B cell (primary cell): ENCODE measurements around the gene RTBDN. TPM values are rescaled to one million over a fixed set of nuclear protein-coding genes. Genes with fewer than 3 reads are reported as not detected.

ENCODE experiments used
- ATAC-seq: fragments of 200-7000 bp; cut with Tn5 transposase; one replicate; pipeline ENCODE4 v1.10.0; 2021; ENCODE audit warnings: low read depth, mild to moderate bottlenecking, moderate number of reproducible peaks, moderate library complexity
- CTCF ChIA-PET: fragments of 350-600 bp; sonication (Branson Sonifier 250); formaldehyde crosslinking; loops from one replicate; lab custom pipeline; 2021; ENCODE audit warnings: antibody characterized with exemption, inconsistent platforms; lab: Charles Lee
- POLR2A ChIA-PET: fragments of 350-600 bp; sonication (Branson Sonifier 250); formaldehyde crosslinking; loops from one replicate; lab custom pipeline; 2021; ENCODE audit warnings: antibody characterized with exemption; lab: Charles Lee
- DNase-seq: peaks from one replicate; pipeline ENCODE4 v3.0.0; 2013
- H2AFZ ChIP-seq: 2 replicates; pipeline ENCODE4 v1.6.1; 2012; ENCODE audit warnings: mild to moderate bottlenecking, low read depth, low read length; ENCODE audit not compliant: insufficient read depth, poor library complexity, severe bottlenecking
- H3K27ac ChIP-seq, 2 donors: 1 replicate in 1 of 2; 2 replicates in 1 of 2; pipeline ENCODE4 v1.5.1; 2012 to 2013; ENCODE audit warnings: low read length in 2 of 2, mild to moderate bottlenecking in 2 of 2, moderate library complexity in 1 of 2
- H3K27me3 ChIP-seq, 4 experiments: fragments of 200-600 bp in 1 of 4; sonication (generic) in 1 of 4; replicated peaks in 1 of 4; 1 replicate in 2 of 4; 2 replicates in 2 of 4; pipeline versions ENCODE4 v1.6.1 to v1.7.0; 2013 to 2016; ENCODE audit warnings: low read length in 3 of 4, mild to moderate bottlenecking in 2 of 4, mixed read lengths in 1 of 4, moderate library complexity in 1 of 4; ENCODE audit not compliant: insufficient read depth in 4 of 4, control insufficient read depth in 3 of 4; ENCODE audit errors: control extremely low read depth in 1 of 4
- H3K36me3 ChIP-seq, 2 experiments: replicated peaks in 1 of 2; 1 replicate in 1 of 2; 2 replicates in 1 of 2; pipeline versions ENCODE4 v1.6.1 to v1.7.1; 2013; ENCODE audit warnings: low read length in 1 of 2; ENCODE audit not compliant: insufficient read depth in 2 of 2, control insufficient read depth in 1 of 2; ENCODE audit errors: control extremely low read depth in 1 of 2, extremely low read depth in 1 of 2
- H3K4me1 ChIP-seq, 2 donors: fragments of 200-600 bp in 1 of 2; sonication (generic) in 1 of 2; 1 replicate in 1 of 2; 2 replicates in 1 of 2; pipeline versions ENCODE4 v1.5.1 to v1.6.1; 2013 to 2017; ENCODE audit warnings: low read length in 2 of 2; ENCODE audit not compliant: control insufficient read depth in 2 of 2, insufficient read depth in 2 of 2
- H3K4me2 ChIP-seq: replicated peaks from 2 replicates; pipeline ENCODE3; 2012; ENCODE audit warnings: mild to moderate bottlenecking, low read depth, low read length; ENCODE audit not compliant: poor library complexity, severe bottlenecking
- H3K4me3 ChIP-seq, 5 experiments: fragments of 200-600 bp in 1 of 5; sonication (generic) in 1 of 5; 1 replicate in 3 of 5; 2 replicates in 2 of 5; pipeline versions ENCODE4 v1.5.1 to v1.7.0; 2011 to 2016; ENCODE audit warnings: low read length in 4 of 5, mild to moderate bottlenecking in 4 of 5, low read depth in 2 of 5, control low read depth in 1 of 5, moderate library complexity in 1 of 5; ENCODE audit not compliant: insufficient read depth in 1 of 5; ENCODE audit errors: control extremely low read depth in 1 of 5, extremely low read depth in 1 of 5
- H3K79me2 ChIP-seq: fragments of 200-600 bp; sonication (generic); one replicate; pipeline ENCODE4 v1.6.0; 2016; ENCODE audit warnings: low read length; ENCODE audit not compliant: control insufficient read depth, insufficient read depth
- H3K9ac ChIP-seq: fragments of 200-600 bp; sonication (generic); 2 replicates; pipeline ENCODE4 v1.6.1; 2017; ENCODE audit warnings: mild to moderate bottlenecking, low read length, moderate library complexity
- H3K9me3 ChIP-seq, 3 donors: one replicate each; pipeline versions ENCODE4 v1.6.1 to v1.7.1; 2013; ENCODE audit warnings: low read length in 2 of 3; ENCODE audit not compliant: control insufficient read depth in 2 of 3, insufficient read depth in 1 of 3; ENCODE audit errors: control extremely low read depth in 1 of 3
- H4K20me1 ChIP-seq: 2 replicates; pipeline ENCODE4 v1.6.0; 2012; ENCODE audit warnings: mild to moderate bottlenecking, low read length; ENCODE audit not compliant: insufficient read depth, control insufficient read depth, poor library complexity, severe bottlenecking
- H3K27ac Mint-ChIP-seq: one replicate; pipeline ENCODE4 v1.8.0; 2021; ENCODE audit warnings: mixed read lengths
- H3K27me3 Mint-ChIP-seq: one replicate; pipeline ENCODE4 v1.8.0; 2021; ENCODE audit warnings: mixed read lengths
- H3K4me1 Mint-ChIP-seq: one replicate; pipeline ENCODE4 v1.8.0; 2021; ENCODE audit warnings: mixed read lengths
- H3K4me3 Mint-ChIP-seq: one replicate; pipeline ENCODE4 v1.8.0; 2021; ENCODE audit warnings: mixed read lengths
- H3K9me3 Mint-ChIP-seq: one replicate; pipeline ENCODE4 v1.8.0; 2022; ENCODE audit warnings: mixed read lengths; ENCODE audit not compliant: insufficient read depth
- EZH2 ChIP-seq: IDR thresholded peaks from 2 replicates; pipeline ENCODE4 v1.6.1; 2012; ENCODE audit warnings: borderline replicate concordance, low read depth, mild to moderate bottlenecking, moderate library complexity, low read length; ENCODE audit not compliant: insufficient read depth, poor library complexity, severe bottlenecking
- WGBS: methylation state at CpG from one replicate; pipeline ENCODE4 v1.1.5; 2013; ENCODE audit warnings: missing lambda C conversion rate; ENCODE audit not compliant: insufficient coverage; 5-methylcytosine and 5-hydroxymethylcytosine counted together
- intact Hi-C: fragments of 100-400 bp; cut with micrococcal nuclease; formaldehyde crosslinking; loops from one replicate; pipeline ENCODE4 v1.10.0; 2022
- polyA plus RNA-seq: library from polyadenylated mRNA; depleted of rRNA; stranded (reverse); fragments of >200 nt; gene quantifications from 2 replicates; pipeline ENCODE4 v1.2.3, GENCODE V29; 2012
- total RNA-seq, 2 donors: library from RNA; stranded (reverse); fragments of 120-200 nt in 1 of 2; gene quantifications; 1 replicate in 1 of 2; 2 replicates in 1 of 2; pipeline versions ENCODE4 v1.2.3 to v1.2.4, GENCODE V29; 2013 to 2022
- TF ChIP-seq, protein P1 (sequence below): fragments of 200-600 bp; IDR thresholded peaks from one replicate; pipeline ENCODE4 v1.8.0; 2022; ENCODE audit warnings: antibody characterized with exemption, mild to moderate bottlenecking

Gene RTBDN
- total and polyA plus RNA-seq, 2 donors (not counting 1 experiment from before 2014, with no cell fraction given) = not detected

DNA sequence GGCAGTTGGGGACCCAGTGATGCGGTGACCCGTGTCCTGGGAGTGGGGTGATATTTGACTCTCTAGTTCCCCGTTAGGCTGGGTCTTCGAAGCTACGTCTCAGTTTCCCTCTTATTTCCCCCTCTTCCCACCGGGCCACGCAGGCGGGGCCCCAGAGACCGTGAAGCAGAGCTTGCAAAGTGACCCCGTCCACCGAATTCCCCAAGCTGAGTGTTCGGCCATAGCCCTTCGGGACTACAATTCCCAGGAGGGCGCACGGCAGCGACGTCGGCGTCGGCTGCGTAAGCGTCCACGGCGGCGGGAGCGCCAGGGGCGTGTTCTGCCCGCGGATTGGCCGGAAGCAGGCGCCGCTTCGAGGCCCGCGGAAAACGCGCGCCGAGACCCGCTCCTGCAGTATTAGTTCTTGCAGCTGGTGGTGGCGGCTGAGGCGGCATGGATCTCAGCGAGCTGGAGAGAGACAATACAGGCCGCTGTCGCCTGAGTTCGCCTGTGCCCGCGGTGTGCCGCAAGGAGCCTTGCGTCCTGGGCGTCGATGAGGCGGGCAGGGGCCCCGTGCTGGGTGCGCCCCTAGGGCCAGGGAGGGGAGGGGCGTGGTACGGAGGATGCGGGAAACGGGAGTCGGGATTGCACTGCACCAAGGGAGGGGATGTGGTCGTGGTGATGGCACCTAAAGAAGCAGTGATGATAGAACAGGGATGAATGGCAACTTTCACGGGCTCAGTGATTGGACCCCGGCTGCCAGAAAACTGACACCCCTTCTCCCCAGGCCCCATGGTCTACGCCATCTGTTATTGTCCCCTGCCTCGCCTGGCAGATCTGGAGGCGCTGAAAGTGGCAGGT lies 27.9 kb downstream of the RTBDN start, which contains the start of gene RNASEH2A:
Gene RNASEH2A (plus strand): TSS at position 343 of the 840 bp plus-strand sequence. CDS start 90 bp downstream, at position 433.
- H2AFZ ChIP-seq = peak within 1 kb of the TSS; percentile 92
- ChIA-PET POLR2A (interaction anchor here (0.5 to 1.7 kb wide), 7 partner anchors 9 to 40 kb away, joined by 3 to 11 read pairs (median 4); partner anchors contain the start of genes JUNB and RTBDN), CTCF (interaction anchor here (0.7 to 17.9 kb wide), 7 partner anchors 10 to 84 kb away, joined by 3 to 1147 read pairs (median 6); partner anchors contain the start of genes HOOK2 and JUNB)
- under 1% methylated on average over 55 of the region's 66 CpGs for WGBS
- peak within 1 kb of the TSS; percentile 75 for H3K9ac ChIP-seq
- DNase-seq (peak; percentile 93), ATAC-seq (peak; percentile 95)
- intact Hi-C loops = loop anchor here (1.0 to 5.0 kb wide), 4 partner anchors 10 to 84 kb away; partner anchors contain the start of genes GET3, MAST1 and TNPO2
- peaks cover 0 to 4% (median 0%) of the 10 kb centered on the region in 3 donors for H3K9me3 ChIP-seq
- no peaks in the 10 kb centered on the region for H4K20me1 ChIP-seq
- peaks cover 3% of the 10 kb centered on the region for H3K27me3 Mint-ChIP-seq
- no peaks in the 10 kb centered on the region for H3K9me3 Mint-ChIP-seq
- H3K4me3 Mint-ChIP-seq = peak within 1 kb of the TSS; percentile 96
- peak within 1 kb of the TSS; percentile 51 to 82 (median 73) for H3K4me3 ChIP-seq
- peaks cover 25% of the 10 kb centered on the region for H3K4me1 Mint-ChIP-seq
- H3K27ac Mint-ChIP-seq = peak within 1 kb of the TSS; percentile 87
- peak within 1 kb of the TSS; percentile 36 to 61 for H3K27ac ChIP-seq
- peak within 1 kb of the TSS; percentile 91 for H3K4me2 ChIP-seq
- H3K4me1 ChIP-seq = peaks cover 14 to 23% of the 10 kb centered on the region in 2 donors
- TF ChIP-seq, protein P1, sequence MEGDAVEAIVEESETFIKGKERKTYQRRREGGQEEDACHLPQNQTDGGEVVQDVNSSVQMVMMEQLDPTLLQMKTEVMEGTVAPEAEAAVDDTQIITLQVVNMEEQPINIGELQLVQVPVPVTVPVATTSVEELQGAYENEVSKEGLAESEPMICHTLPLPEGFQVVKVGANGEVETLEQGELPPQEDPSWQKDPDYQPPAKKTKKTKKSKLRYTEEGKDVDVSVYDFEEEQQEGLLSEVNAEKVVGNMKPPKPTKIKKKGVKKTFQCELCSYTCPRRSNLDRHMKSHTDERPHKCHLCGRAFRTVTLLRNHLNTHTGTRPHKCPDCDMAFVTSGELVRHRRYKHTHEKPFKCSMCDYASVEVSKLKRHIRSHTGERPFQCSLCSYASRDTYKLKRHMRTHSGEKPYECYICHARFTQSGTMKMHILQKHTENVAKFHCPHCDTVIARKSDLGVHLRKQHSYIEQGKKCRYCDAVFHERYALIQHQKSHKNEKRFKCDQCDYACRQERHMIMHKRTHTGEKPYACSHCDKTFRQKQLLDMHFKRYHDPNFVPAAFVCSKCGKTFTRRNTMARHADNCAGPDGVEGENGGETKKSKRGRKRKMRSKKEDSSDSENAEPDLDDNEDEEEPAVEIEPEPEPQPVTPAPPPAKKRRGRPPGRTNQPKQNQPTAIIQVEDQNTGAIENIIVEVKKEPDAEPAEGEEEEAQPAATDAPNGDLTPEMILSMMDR = no peak
- H3K36me3 ChIP-seq = peaks cover 0 to 2% of the 10 kb centered on the region in 2 experiments
- H3K79me2 ChIP-seq = peaks cover 10% of the 10 kb centered on the region
- no peaks in the 10 kb centered on the region for H3K27me3 ChIP-seq

GRCh38 chr19:12804051-12804450 lies 30.3 kb downstream of the RTBDN start:
- Mint-ChIP-seq H3K9me3 (no peaks in the 10 kb centered on the region), H3K4me3 (no peak overlapping the region), H3K27ac (no peak overlapping the region), H3K4me1 (peaks cover 34% of the 10 kb centered on the region), H3K27me3 (peaks cover 3% of the 10 kb centered on the region)
- peaks cover 0 to 4% (median 0%) of the 10 kb centered on the region in 3 donors for H3K9me3 ChIP-seq
- no peak overlapping the region for H3K9ac ChIP-seq
- H3K27ac ChIP-seq = no peak overlapping the region
- no peak overlapping the region for H2AFZ ChIP-seq
- ChIA-PET CTCF (interaction anchor here (1.0 to 17.9 kb wide), 2 partner anchors 33 to 87 kb away, joined by 3 to 1147 read pairs; partner anchors contain the start of gene HOOK2), POLR2A (interaction anchor here (0.6 kb wide), 1 partner anchor 15 kb away, joined by 3 read pairs; no protein-coding TSS in a partner anchor)
- DNase-seq (no peak), ATAC-seq (no peak)
- intact Hi-C loops = no loop called here
- peaks cover 0 to 3% of the 10 kb centered on the region in 2 experiments for H3K36me3 ChIP-seq
- no peak overlapping the region for H3K4me3 ChIP-seq
- TF ChIP-seq, protein P1 = no peak
- TF ChIP-seq EZH2 = no peak
- H3K27me3 ChIP-seq = no peaks in the 10 kb centered on the region
- 96% methylated on average over 25 of the region's 26 CpGs for WGBS
- no peak overlapping the region for H3K4me2 ChIP-seq
- no peaks in the 10 kb centered on the region for H4K20me1 ChIP-seq
- H3K79me2 ChIP-seq = peaks cover 15% of the 10 kb centered on the region
- H3K4me1 ChIP-seq = peaks cover 25 to 37% of the 10 kb centered on the region in 2 donors
